OCI-LY1 (cell line): ENCODE data around the gene MRGPRE.
"Not testable (repeated sequence)": the region's sequence is repeated elsewhere in the genome, so short reads cannot be mapped to it uniquely, and the experiment has no call there.

Source experiments
- H2AFZ ChIP-seq: fragments of 200-600 bp; sonication (generic), shearing (Covaris generic); 2 replicates; pipeline ENCODE4 v1.6.0; 2014; ENCODE audit warnings: antibody characterized with exemption, mild to moderate bottlenecking, low read length
- H3F3A ChIP-seq: fragments of 200-600 bp; sonication (generic), shearing (Covaris generic); 2 replicates; pipeline ENCODE4 v1.6.0; 2014; ENCODE audit warnings: mild to moderate bottlenecking, antibody characterized with exemption, low read length, moderate library complexity; ENCODE audit not compliant: insufficient read depth
- H3K27ac ChIP-seq: fragments of 200-600 bp; sonication (generic); 2 replicates; pipeline ENCODE4 v1.5.1; 2014; ENCODE audit warnings: low read length, mixed run types, mild to moderate bottlenecking, low read depth; ENCODE audit not compliant: poor library complexity, severe bottlenecking
- H3K27me3 ChIP-seq: fragments of 200-600 bp; sonication (generic); 2 replicates; pipeline ENCODE4 v1.6.0; 2014; ENCODE audit warnings: antibody characterized with exemption, mild to moderate bottlenecking, low read length, moderate library complexity; ENCODE audit not compliant: insufficient read depth
- H3K36me3 ChIP-seq: fragments of 200-600 bp; sonication (generic); 2 replicates; pipeline ENCODE4 v1.6.1; 2014; ENCODE audit warnings: mild to moderate bottlenecking, antibody characterized with exemption, low read length, moderate library complexity, mixed read lengths; ENCODE audit not compliant: insufficient read depth
- H3K4me1 ChIP-seq: fragments of 200-600 bp; sonication (generic); 2 replicates; pipeline ENCODE4 v1.5.1; 2014; ENCODE audit warnings: mild to moderate bottlenecking, low read length, moderate library complexity; ENCODE audit not compliant: insufficient read depth, severe bottlenecking
- H3K4me2 ChIP-seq: fragments of 200-600 bp; sonication (generic), shearing (Covaris generic); 2 replicates; pipeline ENCODE4 v1.6.1; 2014; ENCODE audit warnings: low read length
- H3K4me3 ChIP-seq: fragments of 200-600 bp; sonication (generic); 2 replicates; pipeline ENCODE4 v1.5.1; 2014; ENCODE audit warnings: low read length, low read depth, mild to moderate bottlenecking, mixed read lengths; ENCODE audit not compliant: poor library complexity, severe bottlenecking
- H3K79me2 ChIP-seq: fragments of 200-600 bp; shearing (Covaris generic); 2 replicates; pipeline ENCODE4 v1.6.1; 2016; ENCODE audit warnings: mixed run types, low read length, mixed read lengths; ENCODE audit not compliant: insufficient read depth
- H3K9ac ChIP-seq: fragments of 200-600 bp; sonication (generic), shearing (Covaris generic); 2 replicates; pipeline ENCODE4 v1.6.1; 2014; ENCODE audit warnings: mild to moderate bottlenecking, low read length, mixed read lengths
- H3K9me2 ChIP-seq: fragments of 200-600 bp; sonication (generic), shearing (Covaris generic); 2 replicates; pipeline ENCODE4 v1.6.1; 2014; ENCODE audit warnings: low read depth, mild to moderate bottlenecking, low read length, mixed read lengths
- H3K9me3 ChIP-seq: fragments of 200-600 bp; shearing (Covaris generic); 2 replicates; pipeline ENCODE4 v1.6.1; 2014; ENCODE audit warnings: low read length, mixed read lengths
- H4K20me1 ChIP-seq: fragments of 200-600 bp; sonication (generic), shearing (Covaris generic); 2 replicates; pipeline ENCODE4 v1.6.0; 2016; ENCODE audit warnings: mild to moderate bottlenecking, low read length; ENCODE audit not compliant: insufficient read depth
- EZH2 ChIP-seq: fragments of 200-600 bp; sonication (generic), shearing (Covaris generic); IDR thresholded peaks from 2 replicates; pipeline ENCODE4 v1.8.0; 2017; ENCODE audit warnings: borderline replicate concordance, mixed run types, mild to moderate bottlenecking, antibody characterized with exemption, low read length, moderate library complexity, mixed read lengths

The MRGPRE gene

DNA sequence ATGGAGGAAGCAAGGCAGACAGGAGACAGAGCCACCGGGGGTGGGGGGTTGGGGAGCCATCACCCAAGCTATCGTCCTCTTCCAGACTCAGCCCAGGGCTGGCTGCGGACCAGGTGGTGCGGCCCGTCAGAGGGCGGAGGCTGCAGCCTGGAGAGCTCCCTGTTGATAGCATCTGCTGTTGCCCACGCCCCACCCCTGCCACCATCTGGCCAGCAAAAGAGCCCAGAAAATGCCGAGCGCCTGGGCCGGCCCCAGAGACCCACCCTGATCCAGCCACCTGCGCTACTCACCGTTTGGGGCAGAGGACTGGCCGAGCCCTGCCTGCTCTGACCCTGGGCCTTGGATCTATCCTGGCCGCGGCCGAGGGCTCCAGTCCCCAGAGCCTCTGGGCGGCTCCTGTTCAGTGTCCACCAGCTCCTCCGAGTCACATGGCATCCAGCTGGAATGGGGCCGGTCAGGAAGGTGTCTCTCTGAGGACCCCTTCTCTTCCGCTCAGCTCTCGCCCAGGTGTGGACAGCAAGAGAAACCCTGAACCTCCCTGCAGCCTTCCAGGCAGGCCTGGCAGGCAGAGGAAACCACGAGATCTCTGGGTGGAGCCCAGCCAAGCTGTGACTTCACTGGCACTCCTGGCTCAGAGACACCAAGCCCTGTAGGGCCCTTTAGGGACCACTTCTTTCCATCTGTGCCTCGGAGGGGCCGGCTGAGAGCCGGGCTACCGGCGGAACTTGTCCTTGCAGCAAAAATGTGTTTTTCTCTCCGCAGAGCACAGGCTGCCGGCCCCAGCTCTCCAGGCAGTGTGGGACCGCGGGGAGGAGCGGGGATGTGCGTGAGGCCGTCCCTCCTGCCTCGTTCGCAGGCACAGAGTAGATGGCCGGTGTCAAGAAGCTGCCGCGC, at the start of gene MRGPRE:
Gene MRGPRE (minus strand): TSS at position 567 of the 894 bp plus-strand sequence. CDS start 3,618 bp downstream, outside the sequence.
- Histone ChIP-seq H3K27ac (no peak within 1 kb of the TSS), H3K9ac (no peak within 1 kb of the TSS), H3K4me3 (no peak within 1 kb of the TSS), H3K36me3 (no peaks in the 10 kb centered on the region), H4K20me1 (no peaks in the 10 kb centered on the region), H3F3A (no peaks in the 10 kb centered on the region), H2AFZ (no peak within 1 kb of the TSS), H3K27me3 (peaks cover 10% of the 10 kb centered on the region; the same call in 1 of the 2 replicates), H3K79me2 (no peaks in the 10 kb centered on the region), H3K9me3 (no peaks in the 10 kb centered on the region), H3K4me2 (no peak within 1 kb of the TSS), H3K9me2 (no peaks in the 10 kb centered on the region), H3K4me1 (no peaks in the 10 kb centered on the region)
- no peak for TF ChIP-seq EZH2

DNA sequence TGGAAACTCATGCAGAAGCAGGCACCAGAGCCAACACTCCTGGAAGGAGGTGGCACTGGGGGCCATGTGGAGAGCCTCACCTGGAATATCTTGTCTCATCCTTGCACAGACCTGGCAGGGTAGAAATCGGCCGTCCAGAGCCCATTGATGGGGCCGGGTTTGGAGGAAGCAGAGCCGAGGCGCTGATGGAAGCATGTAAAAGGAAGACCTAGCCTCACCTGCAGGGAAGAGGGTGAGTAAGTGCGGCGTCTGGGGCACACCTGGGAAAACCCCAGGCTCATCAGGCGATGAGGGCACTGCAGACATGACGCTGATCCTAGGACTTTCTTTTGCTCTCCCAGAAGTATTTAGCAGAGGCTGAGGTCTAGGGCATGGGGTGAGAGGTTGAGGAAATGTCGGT, 48.9 kb upstream of the MRGPRE start:
- H3K27ac ChIP-seq, H3K36me3 ChIP-seq, H3K79me2 ChIP-seq, H4K20me1 ChIP-seq, H3K4me1 ChIP-seq, H3K4me2 ChIP-seq, H3K9me2 ChIP-seq, H3K9me3 ChIP-seq, H3K4me3 ChIP-seq, H3K27me3 ChIP-seq, H3K9ac ChIP-seq, H3F3A ChIP-seq, H2AFZ ChIP-seq: not testable (repeated sequence)

- not testable (repeated sequence) for H3K9me2 ChIP-seq, H3K79me2 ChIP-seq
These were observed 48.4 kb upstream of the MRGPRE start for GRCh38 chr11:3280662-3281061.

DNA sequence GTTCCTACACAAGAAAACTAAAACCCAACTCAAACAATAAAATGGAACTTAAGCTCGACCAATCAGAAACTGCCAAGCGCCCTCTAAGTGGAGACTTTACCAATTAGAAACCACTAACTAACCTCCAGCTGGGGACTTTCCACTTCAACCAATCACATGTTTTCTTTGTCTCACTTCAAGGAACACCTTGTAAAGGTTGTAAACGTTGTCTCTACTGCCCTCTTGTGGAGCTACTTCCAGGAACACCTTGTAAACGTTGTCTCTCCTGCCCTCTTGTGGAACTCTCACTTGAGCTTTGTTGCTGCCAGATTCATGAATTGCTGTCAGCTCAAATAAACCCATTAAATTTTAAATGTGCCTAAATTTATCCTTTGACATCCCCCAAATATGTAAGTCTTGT, 46.7 kb upstream of the MRGPRE start:
- H3K4me1 ChIP-seq, H3K27ac ChIP-seq, H3K4me3 ChIP-seq, H3K79me2 ChIP-seq, H3K9me3 ChIP-seq, H3K36me3 ChIP-seq, H3F3A ChIP-seq, H3K9me2 ChIP-seq, H2AFZ ChIP-seq, H3K4me2 ChIP-seq, H3K9ac ChIP-seq, H3K27me3 ChIP-seq, H4K20me1 ChIP-seq: not testable (repeated sequence)

More at GRCh38 chr11:3280662-3281061, 48.4 kb upstream of the MRGPRE start:
- not testable (repeated sequence) for H4K20me1 ChIP-seq, H3K36me3 ChIP-seq, H2AFZ ChIP-seq, H3K4me2 ChIP-seq, H3K4me1 ChIP-seq, H3K9me3 ChIP-seq, H3K27ac ChIP-seq, H3F3A ChIP-seq, H3K9ac ChIP-seq, H3K27me3 ChIP-seq, H3K4me3 ChIP-seq

- not testable (repeated sequence) for H3K4me2 ChIP-seq, H3K9me3 ChIP-seq, H3F3A ChIP-seq, H3K9ac ChIP-seq, H2AFZ ChIP-seq, H3K79me2 ChIP-seq, H3K4me1 ChIP-seq, H4K20me1 ChIP-seq, H3K27me3 ChIP-seq, H3K27ac ChIP-seq, H3K9me2 ChIP-seq, H3K4me3 ChIP-seq, H3K36me3 ChIP-seq
These were observed 41.4 kb upstream of the MRGPRE start for GRCh38 chr11:3273629-3274028.

DNA sequence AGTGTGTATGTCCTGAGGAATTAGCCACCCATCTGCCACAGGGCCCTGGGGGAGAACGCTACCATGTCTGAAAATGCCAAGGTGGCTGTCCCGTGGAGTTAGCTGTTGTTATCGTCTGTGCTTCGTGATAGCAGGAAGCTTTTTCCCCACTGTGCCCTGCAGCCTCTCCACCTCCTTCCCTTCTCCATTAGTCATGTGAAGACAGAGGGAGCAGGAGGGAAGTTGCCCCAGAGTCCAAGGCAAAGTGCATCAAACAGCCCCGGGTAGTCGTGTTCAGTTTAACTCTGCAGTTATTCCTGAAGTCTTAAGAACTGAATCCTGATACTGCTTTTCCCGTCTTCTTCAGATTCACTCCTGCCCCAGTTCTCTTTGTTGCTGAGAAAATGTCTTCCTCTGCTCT, 30.3 kb upstream of the MRGPRE start:
- not testable (repeated sequence) for H3K79me2 ChIP-seq, H3K9me2 ChIP-seq, H3F3A ChIP-seq, H3K4me2 ChIP-seq, H3K36me3 ChIP-seq, H3K27ac ChIP-seq, H3K9ac ChIP-seq, H2AFZ ChIP-seq, H3K9me3 ChIP-seq, H4K20me1 ChIP-seq, H3K27me3 ChIP-seq, H3K4me3 ChIP-seq, H3K4me1 ChIP-seq

DNA sequence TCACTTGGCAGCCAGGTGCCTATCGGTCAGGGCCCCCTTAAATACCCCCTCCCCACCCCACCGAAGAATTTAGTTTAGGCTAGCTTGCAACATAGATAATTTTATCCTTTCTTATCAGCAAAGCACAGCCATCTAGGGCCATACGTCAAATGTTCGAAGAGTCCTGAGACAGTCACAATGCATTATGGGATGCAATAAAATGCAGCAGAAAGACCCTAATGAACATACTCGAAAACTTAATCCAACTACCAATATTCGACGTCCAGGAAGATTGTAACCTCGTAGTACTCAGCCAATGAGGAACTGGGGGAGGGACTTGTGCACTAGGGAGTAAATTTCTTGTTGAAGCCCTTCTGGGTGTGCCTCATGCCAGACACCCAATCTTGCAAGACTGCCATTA, 29.6 kb upstream of the MRGPRE start:
- not testable (repeated sequence) for H3K9me2 ChIP-seq, H3K4me2 ChIP-seq, H3K27ac ChIP-seq, H3K27me3 ChIP-seq, H3K4me3 ChIP-seq, H3K36me3 ChIP-seq, H2AFZ ChIP-seq, H3K4me1 ChIP-seq, H3K9ac ChIP-seq, H4K20me1 ChIP-seq, H3F3A ChIP-seq, H3K79me2 ChIP-seq, H3K9me3 ChIP-seq
